Non-pigmented ciliary epithelial cell (primary cell): Measurements from ENCODE around the gene TM4SF18.

ENCODE experiments used
- DNase-seq: peaks from one replicate; pipeline ENCODE4 v3.0.0-alpha.2; 2010; ENCODE audit warnings: low read depth

The TM4SF18 gene

DNA sequence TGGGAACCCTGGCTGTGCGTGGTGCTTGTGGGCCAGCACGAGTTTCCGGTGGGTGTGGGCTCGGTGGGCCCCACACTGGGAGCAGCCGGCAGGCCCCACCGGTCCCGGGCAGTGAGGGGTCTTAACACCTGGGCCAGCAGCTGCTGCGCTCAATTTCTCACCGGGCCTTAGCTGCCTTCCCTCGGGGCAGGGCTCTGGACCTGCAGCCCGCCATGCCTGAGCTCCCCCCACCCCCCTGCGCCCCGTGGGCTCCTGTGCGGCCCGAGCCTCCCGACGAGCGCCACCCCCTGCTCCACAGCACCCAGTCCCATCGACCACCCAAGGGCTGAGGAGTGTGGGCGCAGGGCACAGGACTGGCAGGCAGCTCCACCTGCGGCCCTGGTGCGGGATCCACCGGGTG, 49.4 kb downstream of the TM4SF18 start:
- DNase-seq: no peak

GRCh38 chr3:149283401-149283800, 50.0 kb downstream of the TM4SF18 start:
- no peak for DNase-seq

GRCh38 chr3:149282836-149283235, 50.6 kb downstream of the TM4SF18 start:
- DNase-seq: no peak

- DNase-seq: no peak
These were observed 51.1 kb downstream of the TM4SF18 start for GRCh38 chr3:149282322-149282721.

DNA sequence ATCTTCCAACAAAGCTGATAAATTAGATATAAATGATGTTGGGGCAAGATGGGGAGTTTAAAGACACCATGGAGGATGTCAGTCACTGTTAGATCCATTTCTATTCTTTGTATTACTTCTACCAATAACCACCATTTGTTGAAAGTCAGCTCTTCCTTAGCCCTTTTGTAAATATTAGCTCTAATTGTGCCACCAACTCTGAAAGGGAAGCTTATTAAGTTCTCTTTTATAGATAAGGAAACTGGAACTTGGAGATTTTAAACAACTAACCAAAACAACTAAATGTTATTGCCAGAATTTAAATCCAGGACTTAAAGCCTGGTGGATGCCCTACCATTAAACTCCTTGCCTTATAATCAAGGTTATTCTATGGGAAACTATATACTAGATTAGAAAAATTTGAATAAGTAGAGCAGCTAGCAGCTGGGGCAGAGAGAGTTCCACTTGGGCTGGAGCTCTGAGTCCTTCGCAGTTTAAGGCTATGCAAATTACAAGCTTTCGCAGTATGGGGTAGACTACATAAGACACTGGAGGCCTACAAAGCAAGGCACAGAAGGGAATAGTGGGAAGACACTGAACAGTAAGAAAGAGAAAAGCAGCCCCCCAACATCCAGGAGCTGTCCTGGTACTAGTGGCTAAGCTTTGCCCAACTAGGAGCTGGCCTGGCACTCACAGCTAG, 52.6 kb downstream of the TM4SF18 start:
- no peak for DNase-seq

GRCh38 chr3:149278911-149279310, 54.5 kb downstream of the TM4SF18 start:
- DNase-seq: no peak

- DNase-seq: peak; percentile 73
These were observed 56.1 kb downstream of the TM4SF18 start for GRCh38 chr3:149277331-149277813.

DNA sequence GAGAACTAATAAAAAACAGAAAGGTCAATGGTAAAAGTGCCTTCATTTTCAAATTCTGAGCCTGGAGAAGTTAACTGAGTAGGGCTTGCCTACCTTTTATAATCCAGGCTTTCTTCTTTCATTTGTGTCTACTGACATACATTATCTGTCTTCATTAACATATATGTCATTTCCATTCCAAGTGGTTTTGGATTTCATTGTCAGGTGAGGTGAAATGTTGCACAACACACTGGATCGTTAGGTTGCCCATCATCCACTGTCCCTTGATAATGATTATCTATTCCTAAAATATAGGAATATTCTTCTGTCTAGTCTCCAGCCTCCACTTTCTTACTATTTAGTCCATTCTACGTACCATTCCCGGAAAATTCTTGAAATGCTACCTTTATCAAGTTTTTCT, 56.8 kb downstream of the TM4SF18 start:
- no peak for DNase-seq

DNA sequence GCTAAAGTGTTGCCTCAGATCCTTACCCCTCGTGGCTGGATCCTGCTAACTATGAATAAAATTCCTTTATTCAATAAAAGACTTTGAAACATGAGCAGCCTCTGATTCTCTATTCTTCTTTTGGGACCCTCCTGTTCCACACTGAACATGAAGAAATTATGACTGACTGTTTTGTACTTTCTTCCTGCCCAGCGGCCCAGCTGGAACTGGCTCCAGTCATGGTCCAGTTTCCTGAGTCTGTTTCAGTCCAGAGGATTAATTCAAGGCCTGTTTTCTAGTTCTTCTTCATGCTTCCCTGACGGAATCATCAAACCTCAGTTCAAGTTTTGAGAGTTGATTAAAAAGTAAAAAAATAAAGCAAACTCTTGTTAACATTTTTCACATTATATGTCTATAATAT, 59.2 kb downstream of the TM4SF18 start:
- DNase-seq: no peak

- peak; percentile 77 for DNase-seq
These were observed 60.2 kb downstream of the TM4SF18 start for GRCh38 chr3:149273096-149273751.

GRCh38 chr3:149271669-149272068, 61.8 kb downstream of the TM4SF18 start:
- no peak for DNase-seq

GRCh38 chr3:149270180-149270579, 63.3 kb downstream of the TM4SF18 start:
- no peak for DNase-seq

GRCh38 chr3:149269687-149270086, 63.7 kb downstream of the TM4SF18 start:
- DNase-seq: no peak
